Activated T-cell treated with anti-CD3 and anti-CD28 coated beads, Interleukin-2, amount 50 U/mL, for 72 hours (primary cell): ENCODE results near the gene UBXN2A. TPM values are rescaled to one million over a fixed set of nuclear protein-coding genes. Genes with fewer than 3 reads are reported as not detected.
"Not testable (repeated sequence)": the region's sequence is repeated elsewhere in the genome, so short reads cannot be mapped to it uniquely, and the experiment has no call there.

Source experiments
- ATAC-seq, 2 donors: fragments of 150-1000 bp; cut with Tn5 transposase; replicated peaks in 1 of 2; 2 replicates each; pipeline ENCODE4 v1.10.0; 2021; ENCODE audit warnings: moderate library complexity in 2 of 2, mild to moderate bottlenecking in 1 of 2
- DNase-seq, 2 donors: peaks; one replicate each; pipeline ENCODE4 v3.0.0; 2021 to 2022; ENCODE audit warnings: mixed read lengths in 1 of 2
- H3K27ac Mint-ChIP-seq: one replicate; pipeline ENCODE4 v1.8.0; 2022; ENCODE audit warnings: mild to moderate bottlenecking, moderate library complexity, mixed read lengths
- H3K27me3 Mint-ChIP-seq: one replicate; pipeline ENCODE4 v1.8.0; 2022; ENCODE audit warnings: low read depth, mixed read lengths
- H3K36me3 Mint-ChIP-seq, 2 donors: one replicate each; pipeline ENCODE4 v1.8.0; 2022; ENCODE audit warnings: mixed read lengths in 2 of 2, mild to moderate bottlenecking in 1 of 2; ENCODE audit not compliant: insufficient read depth in 2 of 2
- H3K4me1 Mint-ChIP-seq: one replicate; pipeline ENCODE4 v1.8.0; 2022; ENCODE audit warnings: low read depth, mixed read lengths
- H3K4me3 Mint-ChIP-seq, 2 donors: one replicate each; pipeline ENCODE4 v1.8.0; 2022; ENCODE audit warnings: mild to moderate bottlenecking in 2 of 2, mixed read lengths in 2 of 2, moderate library complexity in 2 of 2
- H3K9me3 Mint-ChIP-seq, 2 donors: one replicate each; pipeline ENCODE4 v1.8.0; 2022; ENCODE audit warnings: mixed read lengths in 2 of 2
- total RNA-seq, 2 donors: library from RNA; stranded (reverse); gene quantifications; one replicate each; pipeline ENCODE4 v1.2.3, GENCODE V29; 2022

UBXN2A gene
- total RNA-seq, 2 donors from 2014 or later = 14.3 to 16.4 TPM

- H3K4me3 Mint-ChIP-seq = peak overlapping the region; percentile 16 to 24
- H3K9me3 Mint-ChIP-seq = no peaks in the 10 kb centered on the region
- peak; percentile 9 to 20 for ATAC-seq
- peaks cover 36% of the 10 kb centered on the region for H3K27me3 Mint-ChIP-seq
- no peak overlapping the region for H3K27ac Mint-ChIP-seq
- DNase-seq = no peak
- no peaks in the 10 kb centered on the region for H3K36me3 Mint-ChIP-seq
- no peaks in the 10 kb centered on the region for H3K4me1 Mint-ChIP-seq
Measured at GRCh38 chr2:24010477-24011249, 70.4 kb downstream of the UBXN2A start.

- no peak for DNase-seq
- H3K9me3 Mint-ChIP-seq = no peaks in the 10 kb centered on the region
- H3K36me3 Mint-ChIP-seq = no peaks in the 10 kb centered on the region
- H3K27me3 Mint-ChIP-seq = peaks cover 36% of the 10 kb centered on the region
- peak in 1 of 2 donors; percentile 23 for ATAC-seq
- no peaks in the 10 kb centered on the region for H3K4me1 Mint-ChIP-seq
- no peak overlapping the region for H3K27ac Mint-ChIP-seq
- H3K4me3 Mint-ChIP-seq = no peak overlapping the region
Measured at GRCh38 chr2:24011250-24012104, 71.2 kb downstream of the UBXN2A start.

- no peak overlapping the region for H3K4me3 Mint-ChIP-seq
- no peaks in the 10 kb centered on the region for H3K9me3 Mint-ChIP-seq
- H3K27ac Mint-ChIP-seq = no peak overlapping the region
- no peaks in the 10 kb centered on the region for H3K4me1 Mint-ChIP-seq
- no peak for DNase-seq
- peaks cover 36% of the 10 kb centered on the region for H3K27me3 Mint-ChIP-seq
- H3K36me3 Mint-ChIP-seq = no peaks in the 10 kb centered on the region
- no peak for ATAC-seq
Measured at GRCh38 chr2:24012521-24013188, 72.4 kb downstream of the UBXN2A start.

- H3K27me3 Mint-ChIP-seq = peaks cover 22% of the 10 kb centered on the region
- not testable (repeated sequence) for H3K9me3 Mint-ChIP-seq, ATAC-seq, H3K4me3 Mint-ChIP-seq, H3K4me1 Mint-ChIP-seq, DNase-seq, H3K36me3 Mint-ChIP-seq, H3K27ac Mint-ChIP-seq
Measured at GRCh38 chr2:24014902-24015301, 74.6 kb downstream of the UBXN2A start.

- H3K27me3 Mint-ChIP-seq = peaks cover 21% of the 10 kb centered on the region
- H3K36me3 Mint-ChIP-seq = no peaks in the 10 kb centered on the region
- H3K9me3 Mint-ChIP-seq = no peaks in the 10 kb centered on the region
- no peak for ATAC-seq
- no peak for DNase-seq
- no peaks in the 10 kb centered on the region for H3K4me1 Mint-ChIP-seq
- no peak overlapping the region for H3K4me3 Mint-ChIP-seq
- no peak overlapping the region for H3K27ac Mint-ChIP-seq
Measured at GRCh38 chr2:24015562-24016375, 75.5 kb downstream of the UBXN2A start.

GRCh38 chr2:24016376-24016761 is 76.1 kb downstream of the UBXN2A start:
- no peaks in the 10 kb centered on the region for H3K9me3 Mint-ChIP-seq
- H3K4me1 Mint-ChIP-seq = no peaks in the 10 kb centered on the region
- H3K27me3 Mint-ChIP-seq = peaks cover 15% of the 10 kb centered on the region
- H3K36me3 Mint-ChIP-seq = no peaks in the 10 kb centered on the region
- DNase-seq (no peak), ATAC-seq (no peak)
- H3K4me3 Mint-ChIP-seq = no peak overlapping the region
- no peak overlapping the region for H3K27ac Mint-ChIP-seq

GRCh38 chr2:24016853-24017703 is 76.8 kb downstream of the UBXN2A start:
- no peak for DNase-seq
- no peak overlapping the region for H3K27ac Mint-ChIP-seq

GRCh38 chr2:24017711-24018110 is 77.4 kb downstream of the UBXN2A start:
- no peaks in the 10 kb centered on the region for H3K36me3 Mint-ChIP-seq
- H3K27me3 Mint-ChIP-seq = peaks cover 1% of the 10 kb centered on the region
- DNase-seq = no peak
- no peaks in the 10 kb centered on the region for H3K9me3 Mint-ChIP-seq
- ATAC-seq = no peak
- no peak overlapping the region for H3K4me3 Mint-ChIP-seq
- no peaks in the 10 kb centered on the region for H3K4me1 Mint-ChIP-seq
- H3K27ac Mint-ChIP-seq = no peak overlapping the region

More at GRCh38 chr2:24016853-24017703, 76.8 kb downstream of the UBXN2A start:
- H3K4me1 Mint-ChIP-seq = no peaks in the 10 kb centered on the region
- no peak overlapping the region for H3K4me3 Mint-ChIP-seq
- peaks cover 7% of the 10 kb centered on the region for H3K27me3 Mint-ChIP-seq
- no peak for ATAC-seq
- H3K9me3 Mint-ChIP-seq = no peaks in the 10 kb centered on the region
- no peaks in the 10 kb centered on the region for H3K36me3 Mint-ChIP-seq

GRCh38 chr2:24018241-24018640 is 78.0 kb downstream of the UBXN2A start:
- Mint-ChIP-seq H3K27me3 (no peaks in the 10 kb centered on the region), H3K27ac (no peak overlapping the region), H3K4me1 (no peaks in the 10 kb centered on the region), H3K9me3 (no peaks in the 10 kb centered on the region), H3K36me3 (no peaks in the 10 kb centered on the region), H3K4me3 (no peak overlapping the region)
- no peak for DNase-seq
- ATAC-seq = no peak

- ATAC-seq (no peak), DNase-seq (no peak)
- no peaks in the 10 kb centered on the region for H3K36me3 Mint-ChIP-seq
- no peaks in the 10 kb centered on the region for H3K9me3 Mint-ChIP-seq
- H3K27ac Mint-ChIP-seq = no peak overlapping the region
- no peak overlapping the region for H3K4me3 Mint-ChIP-seq
- no peaks in the 10 kb centered on the region for H3K4me1 Mint-ChIP-seq
- H3K27me3 Mint-ChIP-seq = no peaks in the 10 kb centered on the region
Measured at GRCh38 chr2:24019729-24020128, 79.5 kb downstream of the UBXN2A start.

GRCh38 chr2:24020244-24020643 is 80.0 kb downstream of the UBXN2A start:
- DNase-seq (no peak), ATAC-seq (no peak)
- Mint-ChIP-seq H3K4me3 (no peak overlapping the region), H3K27me3 (no peaks in the 10 kb centered on the region), H3K36me3 (no peaks in the 10 kb centered on the region), H3K4me1 (no peaks in the 10 kb centered on the region), H3K27ac (no peak overlapping the region), H3K9me3 (no peaks in the 10 kb centered on the region)
